NCI-H2171 (cell line): Measurements from ENCODE around the gene NBEAL1.
"Not testable (repeated sequence)": the region's sequence is repeated elsewhere in the genome, so short reads cannot be mapped to it uniquely, and the experiment has no call there.

Source experiments
- DNase-seq: peaks from one replicate; lab custom pipeline; 2025; lab: John Stamatoyannopoulos, UW

The NBEAL1 gene

GRCh38 chr2:203112342-203112741 lies 97.7 kb downstream of the NBEAL1 start:
- no peak for DNase-seq

- not testable (repeated sequence) for DNase-seq
Measured at GRCh38 chr2:203115201-203115700, 100.6 kb downstream of the NBEAL1 start.

GRCh38 chr2:203122317-203122986 lies 107.8 kb downstream of the NBEAL1 start:
- no peak for DNase-seq

- no peak for DNase-seq
Measured at GRCh38 chr2:203126996-203127395, 112.3 kb downstream of the NBEAL1 start.

- DNase-seq = no peak
Measured at GRCh38 chr2:203135105-203135504, 120.4 kb downstream of the NBEAL1 start.

- no peak for DNase-seq
Measured at GRCh38 chr2:203143391-203143790, 128.7 kb downstream of the NBEAL1 start.

- DNase-seq = no peak
Measured at GRCh38 chr2:203149194-203149593, 134.5 kb downstream of the NBEAL1 start.

- no peak for DNase-seq
Measured at GRCh38 chr2:203155406-203155805, 140.7 kb downstream of the NBEAL1 start.

- not testable (repeated sequence) for DNase-seq
Measured at GRCh38 chr2:203162722-203163121, 148.0 kb downstream of the NBEAL1 start.

- no peak for DNase-seq
Measured at GRCh38 chr2:203164311-203164935, 149.7 kb downstream of the NBEAL1 start.

- no peak for DNase-seq
Measured at GRCh38 chr2:203167751-203168150, 153.1 kb downstream of the NBEAL1 start.

- DNase-seq = no peak
Measured at GRCh38 chr2:203170502-203170901, 155.8 kb downstream of the NBEAL1 start.

GRCh38 chr2:203175371-203175770 lies 160.7 kb downstream of the NBEAL1 start:
- DNase-seq = no peak

GRCh38 chr2:203177361-203177760 lies 162.7 kb downstream of the NBEAL1 start:
- DNase-seq = no peak

GRCh38 chr2:203185864-203186263 lies 171.2 kb downstream of the NBEAL1 start:
- no peak for DNase-seq

- DNase-seq = not testable (repeated sequence)
Measured at GRCh38 chr2:203190547-203190946, 175.9 kb downstream of the NBEAL1 start.

GRCh38 chr2:203191026-203191425 lies 176.4 kb downstream of the NBEAL1 start:
- not testable (repeated sequence) for DNase-seq

- DNase-seq = no peak
Measured at GRCh38 chr2:203191961-203192360, 177.3 kb downstream of the NBEAL1 start.

GRCh38 chr2:203195331-203196036 lies 180.8 kb downstream of the NBEAL1 start:
- DNase-seq = no peak

- no peak for DNase-seq
Measured at GRCh38 chr2:203200866-203201265, 186.2 kb downstream of the NBEAL1 start.

- no peak for DNase-seq
Measured at GRCh38 chr2:203201426-203201825, 186.8 kb downstream of the NBEAL1 start.

GRCh38 chr2:203209538-203209937 lies 194.9 kb downstream of the NBEAL1 start:
- no peak for DNase-seq
